WTC11 (cell line): ENCODE measurements around the gene YIPF5. TPM values are rescaled to one million over a fixed set of nuclear protein-coding genes. Genes with fewer than 3 reads are reported as not detected.

Source experiments
- ATAC-seq: fragments of 200-7000 bp; cut with Tn5 transposase; 2 replicates; pipeline ENCODE4 v1.10.0; 2021; ENCODE audit warnings: mild to moderate bottlenecking, moderate library complexity
- CTCF ChIA-PET: fragments of 300-600 bp; sonication (Branson Sonifier 250); formaldehyde crosslinking; loops from one replicate; lab custom pipeline; 2021; ENCODE audit warnings: antibody characterized with exemption; lab: Charles Lee
- POLR2A ChIA-PET: fragments of 350-600 bp; sonication (Branson Sonifier 250); formaldehyde crosslinking; loops from one replicate; lab custom pipeline; 2021; ENCODE audit warnings: antibody characterized with exemption; lab: Charles Lee
- DNase-seq: peaks from one replicate; pipeline ENCODE4 v3.0.0; 2021; ENCODE audit warnings: low spot score
- H3K27ac Mint-ChIP-seq: 2 replicates; pipeline ENCODE4 v1.8.0; 2021; ENCODE audit warnings: mixed read lengths
- H3K27me3 Mint-ChIP-seq: 2 replicates; pipeline ENCODE4 v1.8.0; 2021; ENCODE audit warnings: low read depth, mild to moderate bottlenecking, moderate library complexity, mixed read lengths
- H3K36me3 Mint-ChIP-seq: 2 replicates; pipeline ENCODE4 v1.8.0; 2021; ENCODE audit warnings: mixed read lengths
- H3K4me1 Mint-ChIP-seq: 2 replicates; pipeline ENCODE4 v1.8.0; 2022; ENCODE audit warnings: mixed read lengths
- H3K4me3 Mint-ChIP-seq: 2 replicates; pipeline ENCODE4 v1.8.0; 2021; ENCODE audit warnings: mild to moderate bottlenecking, moderate library complexity, mixed read lengths
- H3K9me3 Mint-ChIP-seq: 2 replicates; pipeline ENCODE4 v1.8.0; 2021; ENCODE audit warnings: mixed read lengths
- AFF4 ChIP-seq: sonication (generic); formaldehyde crosslinking; IDR thresholded peaks from 2 replicates; pipeline ENCODE4 v1.8.1; 2023; ENCODE audit warnings: mild to moderate bottlenecking, missing genetic modification reagents, borderline replicate concordance
- AR ChIP-seq: fragments of 250-450 bp; sonication (Bioruptor Pico); IDR thresholded peaks from 2 replicates; pipeline ENCODE4 v1.9.0; 2021; ENCODE audit warnings: mild to moderate bottlenecking
- ATF3 ChIP-seq: sonication (generic); formaldehyde crosslinking; conservative IDR thresholded peaks from 2 replicates; pipeline ENCODE4 v1.8.1; 2022; ENCODE audit warnings: mild to moderate bottlenecking, missing genetic modification reagents
- ATF6 ChIP-seq: sonication (generic); formaldehyde crosslinking; IDR thresholded peaks from 2 replicates; pipeline ENCODE4 v1.8.1; 2023; ENCODE audit warnings: mild to moderate bottlenecking, missing genetic modification reagents
- CBFB ChIP-seq: sonication (generic); formaldehyde crosslinking; IDR thresholded peaks from 2 replicates; pipeline ENCODE4 v1.8.1; 2022; ENCODE audit warnings: mild to moderate bottlenecking, low read depth, missing genetic modification reagents
- E2F1 ChIP-seq: sonication (generic); formaldehyde crosslinking; IDR thresholded peaks from 2 replicates; pipeline ENCODE4 v1.8.0; 2022; ENCODE audit warnings: mild to moderate bottlenecking, missing genetic modification reagents
- ETV6 ChIP-seq: sonication (generic); formaldehyde crosslinking; IDR thresholded peaks from 2 replicates; pipeline ENCODE4 v1.8.1; 2022; ENCODE audit warnings: mild to moderate bottlenecking, missing genetic modification reagents
- FOXK1 ChIP-seq: sonication (generic); formaldehyde crosslinking; IDR thresholded peaks from 2 replicates; pipeline ENCODE4 v1.8.0; 2022; ENCODE audit warnings: mild to moderate bottlenecking, moderate library complexity, missing genetic modification reagents
- FOXP1 ChIP-seq: sonication (generic); formaldehyde crosslinking; IDR thresholded peaks from 2 replicates; pipeline ENCODE4 v1.8.0; 2022; ENCODE audit warnings: missing genetic modification reagents, mild to moderate bottlenecking, moderate library complexity, borderline replicate concordance
- GABPB1 ChIP-seq: sonication (generic); formaldehyde crosslinking; IDR thresholded peaks from 2 replicates; pipeline ENCODE4 v1.8.1; 2023; ENCODE audit warnings: mild to moderate bottlenecking, missing genetic modification reagents
- IRF2 ChIP-seq: sonication (generic); formaldehyde crosslinking; IDR thresholded peaks from 2 replicates; pipeline ENCODE4 v1.8.0; 2022; ENCODE audit warnings: low read depth, missing genetic modification reagents, borderline replicate concordance
- JAZF1 ChIP-seq: fragments of 250-450 bp; sonication (Bioruptor Pico); IDR thresholded peaks from 2 replicates; pipeline ENCODE4 v1.9.0; 2021; ENCODE audit warnings: moderate library complexity, mild to moderate bottlenecking, inconsistent platforms
- MAX ChIP-seq: sonication (generic); formaldehyde crosslinking; IDR thresholded peaks from 2 replicates; pipeline ENCODE4 v1.8.0; 2022; ENCODE audit warnings: mild to moderate bottlenecking, missing genetic modification reagents
- MLX ChIP-seq: sonication (generic); formaldehyde crosslinking; IDR thresholded peaks from 2 replicates; pipeline ENCODE4 v1.8.1; 2023; ENCODE audit warnings: mild to moderate bottlenecking, missing genetic modification reagents, moderate library complexity
- NR3C1 ChIP-seq: sonication (generic); formaldehyde crosslinking; conservative IDR thresholded peaks from 2 replicates; pipeline ENCODE4 v1.8.1; 2023; ENCODE audit warnings: low read depth, mild to moderate bottlenecking, missing genetic modification reagents
- SOX15 ChIP-seq: fragments of 250-450 bp; sonication (Bioruptor Pico); IDR thresholded peaks from 2 replicates; pipeline ENCODE4 v1.9.0; 2021; ENCODE audit warnings: mild to moderate bottlenecking
- TCF7 ChIP-seq: sonication (generic); formaldehyde crosslinking; IDR thresholded peaks from 2 replicates; pipeline ENCODE4 v1.8.0; 2022; ENCODE audit warnings: mild to moderate bottlenecking, low read depth, missing genetic modification reagents, moderate library complexity
- ZBTB21 ChIP-seq: sonication (generic); formaldehyde crosslinking; IDR thresholded peaks from 2 replicates; pipeline ENCODE4 v1.8.1; 2023; ENCODE audit warnings: mild to moderate bottlenecking, missing genetic modification reagents, borderline replicate concordance
- ZNF232 ChIP-seq: sonication (generic); formaldehyde crosslinking; IDR thresholded peaks from 2 replicates; pipeline ENCODE4 v1.8.0; 2022; ENCODE audit warnings: mild to moderate bottlenecking, missing genetic modification reagents
- ZNF425 ChIP-seq: fragments of 250-450 bp; sonication (Bioruptor Pico); conservative IDR thresholded peaks from 2 replicates; pipeline ENCODE4 v1.9.0; 2021; ENCODE audit warnings: mild to moderate bottlenecking
- total RNA-seq: library from RNA; stranded (reverse); gene quantifications from 3 replicates; pipeline ENCODE4 v1.2.3, GENCODE V29; 2021

Gene YIPF5
- total RNA-seq, 1 experiment from 2014 or later, result 39.2 TPM

- no peak for TF ChIP-seq E2F1 (CRISPR knock-in tag)
- TF ChIP-seq CBFB (CRISPR knock-in tag), result no peak
- TF ChIP-seq ETV6 (CRISPR knock-in tag), result no peak
- no peak for TF ChIP-seq ATF6 (CRISPR knock-in tag)
- no peak for TF ChIP-seq IRF2 (CRISPR knock-in tag)
- TF ChIP-seq MAX (CRISPR knock-in tag), result no peak
- TF ChIP-seq TCF7, result no peak
Observed at GRCh38 chr5:144169904-144170275, 569 bp downstream of the YIPF5 start (continued).

GRCh38 chr5:144167998-144168397 is 2.5 kb downstream of the YIPF5 start:
- Mint-ChIP-seq H3K4me1 (peaks cover 14% of the 10 kb centered on the region), H3K27me3 (no peaks in the 10 kb centered on the region), H3K9me3 (peaks cover 2% of the 10 kb centered on the region), H3K4me3 (no peak overlapping the region), H3K36me3 (peaks cover 37% of the 10 kb centered on the region), H3K27ac (no peak overlapping the region)
- no peak for DNase-seq
- POLR2A ChIA-PET, result no interaction called here
- CTCF ChIA-PET, result no interaction called here
- no peak for ATAC-seq
- TF ChIP-seq ZNF425 (CRISPR knock-in tag), result no peak
- TF ChIP-seq ZNF232 (CRISPR knock-in tag), result no peak
- no peak for TF ChIP-seq AR (CRISPR knock-in tag)
- TF ChIP-seq ATF3 (CRISPR knock-in tag), result no peak
- TF ChIP-seq GABPB1 (CRISPR knock-in tag), result no peak
- TF ChIP-seq FOXK1 (CRISPR knock-in tag), result no peak
- TF ChIP-seq ZBTB21 (CRISPR knock-in tag), result no peak
- no peak for TF ChIP-seq AFF4 (CRISPR knock-in tag)
- no peak for TF ChIP-seq FOXP1 (CRISPR knock-in tag)
- no peak for TF ChIP-seq JAZF1
- TF ChIP-seq MLX (CRISPR knock-in tag), result no peak
- no peak for TF ChIP-seq NR3C1
- no peak for TF ChIP-seq SOX15 (CRISPR knock-in tag)
